ENCODE measurements around the gene CSRP1. TPM values are rescaled to one million over a fixed set of nuclear protein-coding genes. Genes with fewer than 3 reads are reported as not detected.
"Not testable (repeated sequence)": the region's sequence is repeated elsewhere in the genome, so short reads cannot be mapped to it uniquely, and the experiment has no call there.

CSRP1 gene
- total RNA-seq, 2 donors from 2014 or later, result 1,426 to 2,194 TPM

DNA sequence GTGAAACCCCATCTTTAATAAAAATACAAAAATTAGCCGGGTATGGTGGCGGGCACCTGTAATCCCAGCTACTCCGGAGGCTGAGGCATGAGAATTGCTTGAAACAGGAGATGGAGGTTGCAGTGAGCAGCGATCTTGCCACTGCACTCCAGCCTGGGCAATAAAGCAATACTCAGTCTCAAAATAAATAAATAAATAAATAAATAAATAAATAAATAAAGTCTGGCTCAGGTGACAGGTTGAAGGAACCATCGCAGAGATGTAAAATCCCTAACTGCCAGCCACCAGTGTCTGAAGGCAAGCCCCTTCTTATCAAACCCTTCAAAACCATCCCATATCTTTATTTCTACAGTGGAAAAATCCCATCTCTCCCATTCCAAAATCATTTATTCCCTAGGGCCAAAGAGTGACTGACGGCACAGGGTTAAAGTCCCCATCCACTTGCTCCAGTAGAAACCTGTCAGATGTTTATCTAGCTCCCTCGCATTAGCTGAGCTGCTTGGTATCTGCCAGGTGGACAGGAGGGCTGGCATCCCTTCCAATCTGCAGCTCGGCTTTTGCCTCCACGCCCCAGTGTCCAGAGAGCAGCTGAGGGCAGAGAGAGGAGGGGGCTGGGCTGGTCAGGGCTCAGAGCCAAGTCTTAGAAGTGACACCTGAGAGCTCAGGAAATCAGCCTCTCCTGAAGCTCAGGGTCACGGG lies 5.0 kb downstream of the CSRP1 start:
- DNase-seq (ENCODE audit: low spot score), result no peak
- intact Hi-C loops (cut with DNase I), result no loop called here

DNA sequence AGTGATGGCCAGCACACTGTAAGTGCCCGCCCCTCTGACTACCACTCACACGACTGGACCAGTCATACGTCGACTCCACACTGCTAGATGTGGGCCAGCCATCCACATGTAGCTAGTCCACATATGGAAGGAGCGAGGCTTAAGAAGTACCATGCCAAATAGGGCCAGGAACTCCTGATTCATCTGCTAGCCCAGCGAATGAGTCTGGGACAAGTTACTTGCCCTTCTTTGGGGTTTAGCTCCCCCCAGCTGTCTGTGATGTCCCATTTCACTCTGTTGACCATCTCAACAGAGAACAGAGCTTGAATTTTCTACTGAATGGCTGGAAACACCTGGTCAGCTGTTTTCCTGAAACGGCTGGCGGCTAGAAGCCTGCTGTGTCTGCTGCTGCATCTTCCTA lies 5.8 kb downstream of the CSRP1 start:
- intact Hi-C loops (cut with DNase I), result no loop called here

DNA sequence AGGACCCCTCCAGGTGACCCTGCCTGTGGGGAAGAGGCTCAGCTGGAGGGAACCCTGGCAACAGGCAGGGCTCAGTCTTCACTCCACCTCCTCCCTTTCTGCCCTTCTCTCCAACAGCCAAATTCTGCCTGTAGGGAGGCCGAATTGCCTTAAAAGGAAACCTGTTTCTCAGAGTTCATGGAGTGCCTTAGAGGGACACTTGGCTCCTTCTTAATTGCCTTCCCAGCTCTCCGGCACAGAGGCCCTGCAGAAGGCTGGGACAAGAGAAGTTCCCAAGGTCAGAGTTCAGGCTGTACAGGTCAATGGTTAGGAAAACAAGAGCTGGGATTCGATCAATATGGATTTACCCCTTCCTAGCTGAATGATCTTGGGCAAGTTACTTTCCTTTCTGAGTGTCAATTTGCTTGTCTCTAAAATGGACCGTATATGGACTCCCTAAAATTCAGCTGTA lies 6.2 kb downstream of the CSRP1 start:
- intact Hi-C loops (cut with DNase I), result no loop called here
- DNase-seq (ENCODE audit: low spot score), result no peak

More for the DNA sequence above, 5.8 kb downstream of the CSRP1 start:
- no peak for DNase-seq (ENCODE audit: low spot score)

DNA sequence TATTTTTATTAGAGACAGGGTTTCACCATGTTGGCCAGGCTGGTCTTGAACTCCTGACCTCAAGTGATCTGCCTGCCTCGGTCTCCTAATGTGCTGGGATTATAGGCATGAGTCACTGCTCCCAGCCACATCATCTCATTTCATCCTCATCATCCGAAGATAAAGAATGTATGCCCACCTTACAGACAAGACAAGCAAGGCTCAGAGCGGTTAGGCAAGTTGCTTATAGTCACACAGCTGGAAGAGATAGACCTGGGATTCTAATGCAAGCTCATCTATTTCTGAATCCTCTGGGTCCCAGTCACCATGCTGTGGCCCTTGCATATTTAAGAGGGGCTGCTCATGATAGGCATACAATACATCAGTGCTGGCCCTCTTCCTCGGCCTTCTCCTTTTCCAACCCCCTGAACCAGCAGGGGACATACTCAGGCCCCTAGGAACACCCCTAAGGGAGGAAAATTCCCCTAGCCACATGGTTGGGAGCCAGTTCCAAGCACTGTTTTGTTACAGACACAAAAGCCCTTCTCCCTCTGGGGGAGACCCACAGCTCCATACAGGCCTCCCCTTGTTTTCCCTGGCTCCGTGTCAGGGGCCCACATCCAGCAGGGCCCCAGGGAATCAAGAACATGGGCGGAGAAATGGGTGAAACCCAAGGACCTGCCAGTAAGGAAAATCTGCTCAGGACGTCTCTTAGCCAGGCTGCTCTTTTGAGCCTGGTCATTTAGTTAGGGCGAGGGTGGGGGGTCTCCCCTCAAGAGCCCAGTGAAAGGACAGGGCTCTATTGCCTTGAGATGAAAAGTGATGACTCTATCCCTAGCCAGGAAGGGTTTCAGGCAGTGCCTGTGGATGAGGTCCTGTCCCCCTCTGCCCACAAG lies 6.9 kb downstream of the CSRP1 start:
- intact Hi-C loops (cut with DNase I), result no loop called here
- no peak for DNase-seq (ENCODE audit: low spot score)

DNA sequence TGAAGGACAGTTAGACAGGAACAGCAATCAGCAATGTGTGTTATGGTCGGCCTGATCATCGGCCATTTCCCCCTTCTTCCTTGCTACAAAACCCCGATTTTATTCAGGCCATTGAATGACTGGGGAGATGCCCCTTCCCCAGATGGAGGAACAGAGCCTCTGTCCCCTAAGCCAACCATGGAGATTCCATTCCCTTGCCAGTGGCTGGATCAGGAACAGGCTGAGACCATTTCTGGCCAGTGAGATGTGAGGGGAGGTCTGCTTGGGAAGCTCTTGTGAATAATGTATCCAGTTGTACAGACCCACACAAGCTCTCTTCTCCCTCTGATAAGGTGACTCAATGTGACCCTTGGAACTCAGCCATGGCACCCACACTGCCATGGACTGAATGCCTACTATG lies 7.7 kb downstream of the CSRP1 start:
- intact Hi-C loops (cut with DNase I), result no loop called here
- DNase-seq (ENCODE audit: low spot score), result no peak

DNA sequence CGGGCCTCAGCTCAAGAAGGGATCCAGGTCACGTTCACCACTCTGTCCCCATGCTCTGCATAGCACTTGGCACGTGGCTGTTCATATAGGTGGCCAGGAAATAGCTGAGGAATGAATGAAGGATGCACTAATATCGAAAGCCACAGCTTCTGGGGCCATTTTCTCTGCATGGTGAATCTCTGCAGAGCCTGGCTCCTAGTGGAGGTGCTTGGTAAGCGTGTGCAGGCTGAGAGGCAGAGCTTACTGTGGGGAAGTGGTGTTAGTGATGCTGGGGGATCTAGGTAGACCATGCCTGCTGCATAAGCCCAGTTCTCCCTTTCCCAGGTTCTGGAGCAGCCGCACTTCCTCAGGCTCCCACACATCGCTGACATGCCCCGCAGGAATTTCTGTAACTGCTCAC lies 8.3 kb downstream of the CSRP1 start:
- intact Hi-C loops (cut with DNase I), result no loop called here
- DNase-seq (ENCODE audit: low spot score), result no peak

DNA sequence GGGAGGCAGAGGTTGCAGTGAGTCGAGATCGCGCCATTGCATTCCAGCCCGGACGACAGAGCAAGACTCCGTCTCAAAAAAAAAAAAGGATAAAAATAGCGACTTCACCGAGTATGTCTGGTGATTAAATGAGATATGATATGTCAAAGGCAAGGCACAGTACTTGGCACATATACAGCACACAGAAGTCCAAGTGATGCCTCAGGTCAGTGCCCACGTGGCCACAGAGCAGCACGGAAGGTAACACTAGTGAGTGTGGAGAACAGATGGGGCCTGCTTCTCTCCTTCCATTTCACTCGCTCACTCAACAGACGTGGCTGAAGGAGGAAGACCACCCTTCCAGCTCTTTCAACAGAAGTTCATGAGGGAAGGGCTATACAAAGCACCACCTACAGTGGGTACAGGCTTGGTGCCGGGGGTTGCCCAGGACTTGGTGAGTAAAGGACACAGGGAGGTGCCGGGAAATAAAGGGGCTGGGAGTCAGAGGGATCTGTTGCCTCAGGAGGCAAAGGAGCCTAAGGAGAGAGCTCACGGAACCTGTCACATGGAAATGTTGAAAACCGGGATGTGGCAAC lies 8.9 kb downstream of the CSRP1 start:
- no peak for DNase-seq (ENCODE audit: low spot score)
- intact Hi-C loops (cut with DNase I), result no loop called here

DNA sequence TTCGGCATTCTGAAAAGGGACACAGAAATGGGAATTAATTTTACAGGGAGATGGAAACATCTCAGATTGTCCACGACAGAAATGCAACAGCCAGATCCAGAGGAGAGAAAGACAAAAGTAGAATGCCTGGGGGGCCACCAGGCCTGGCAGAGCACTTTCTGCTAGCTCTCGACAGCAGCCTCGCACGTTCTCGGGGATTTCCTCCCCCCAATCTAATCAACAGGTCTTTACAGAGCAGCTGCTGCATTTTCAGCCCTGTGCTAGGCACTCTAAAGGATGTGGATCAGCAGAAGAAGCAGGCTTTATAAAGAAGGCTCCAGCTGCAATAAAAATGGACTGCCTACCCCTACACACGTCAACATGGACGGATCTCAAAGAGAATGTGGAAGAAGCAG lies 10.6 kb downstream of the CSRP1 start:
- intact Hi-C loops (cut with DNase I), result no loop called here
- DNase-seq (ENCODE audit: low spot score), result no peak

DNA sequence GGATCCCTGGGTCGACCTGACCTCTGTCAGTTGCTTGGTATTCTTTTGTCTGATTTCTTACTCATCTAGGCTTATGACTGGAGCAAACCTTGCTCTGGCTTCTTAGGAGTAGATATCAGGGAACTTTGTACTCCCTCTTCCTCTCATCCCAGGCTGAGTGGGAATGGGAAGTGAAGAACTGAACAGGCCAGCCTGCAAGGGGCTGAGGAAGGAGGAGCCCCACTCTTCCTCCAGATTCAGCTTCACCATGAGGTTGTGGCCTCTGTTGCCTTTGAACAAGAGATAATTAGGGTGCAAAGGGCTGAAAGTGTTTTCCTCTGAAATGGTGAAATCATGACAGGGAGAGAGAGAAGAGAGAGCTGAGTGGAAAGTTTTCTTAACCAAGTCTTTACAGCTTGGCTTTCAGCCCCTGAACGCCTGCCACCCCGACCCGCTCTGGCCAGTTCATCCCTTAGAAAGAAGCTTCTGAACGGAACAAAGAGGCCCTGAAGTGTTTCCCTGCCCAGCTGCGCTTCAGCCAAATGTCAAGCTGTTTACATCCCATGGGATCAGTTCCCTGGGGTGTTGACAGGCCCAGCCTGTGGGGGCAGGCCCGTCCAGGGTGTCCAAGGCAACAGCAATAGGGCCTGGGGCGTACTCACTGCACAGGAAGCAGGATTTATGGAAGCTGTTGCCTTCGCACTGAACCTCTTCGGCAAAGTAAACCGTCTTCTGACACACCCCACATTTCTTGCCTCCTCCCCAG lies 11.2 kb downstream of the CSRP1 start:
- peak; percentile 94 for DNase-seq (ENCODE audit: low spot score)
- intact Hi-C loops (cut with DNase I), result no loop called here

DNA sequence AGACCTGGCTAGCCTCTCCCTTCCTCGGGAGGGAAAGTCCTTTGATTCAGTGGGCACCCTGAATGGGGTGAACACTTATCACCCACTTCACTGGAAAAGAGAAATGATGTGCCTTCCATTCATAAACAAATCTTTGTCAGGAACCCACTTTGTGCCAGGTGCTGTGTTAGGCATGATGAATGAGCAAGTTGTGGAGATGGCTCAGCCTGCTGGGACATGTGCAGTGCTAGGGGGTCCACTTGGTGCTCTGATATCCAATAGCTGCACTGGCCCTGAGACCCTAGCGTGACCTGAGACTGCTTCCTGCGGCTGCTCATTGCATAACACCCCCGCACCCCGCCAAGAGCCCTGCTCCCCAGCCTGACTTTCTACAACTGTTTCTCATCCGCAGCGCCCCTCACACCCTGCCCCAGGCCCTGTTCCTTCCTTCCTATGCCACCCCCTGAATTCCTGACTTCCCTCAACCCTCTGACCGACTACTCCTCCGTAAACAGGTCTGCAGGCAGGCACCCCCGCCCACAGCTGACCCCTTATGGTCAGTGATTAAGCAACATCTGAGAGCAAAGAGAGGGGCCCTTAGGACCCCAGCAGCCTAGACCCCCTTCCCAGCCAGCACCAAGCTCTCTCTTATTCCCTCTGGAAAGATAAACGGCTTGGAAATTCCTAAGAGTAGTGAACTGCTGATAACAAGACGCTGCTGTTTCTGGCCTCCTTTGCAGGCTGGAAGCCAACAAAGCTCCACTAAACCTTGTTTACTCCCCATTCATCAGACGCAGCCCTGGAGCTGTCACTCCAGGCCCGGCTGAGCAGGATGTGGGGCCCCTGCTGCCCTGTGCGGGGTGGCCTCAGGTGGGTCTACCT lies 12.9 kb downstream of the CSRP1 start:
- intact Hi-C loops (cut with DNase I), result no loop called here
- DNase-seq (ENCODE audit: low spot score), result no peak

DNA sequence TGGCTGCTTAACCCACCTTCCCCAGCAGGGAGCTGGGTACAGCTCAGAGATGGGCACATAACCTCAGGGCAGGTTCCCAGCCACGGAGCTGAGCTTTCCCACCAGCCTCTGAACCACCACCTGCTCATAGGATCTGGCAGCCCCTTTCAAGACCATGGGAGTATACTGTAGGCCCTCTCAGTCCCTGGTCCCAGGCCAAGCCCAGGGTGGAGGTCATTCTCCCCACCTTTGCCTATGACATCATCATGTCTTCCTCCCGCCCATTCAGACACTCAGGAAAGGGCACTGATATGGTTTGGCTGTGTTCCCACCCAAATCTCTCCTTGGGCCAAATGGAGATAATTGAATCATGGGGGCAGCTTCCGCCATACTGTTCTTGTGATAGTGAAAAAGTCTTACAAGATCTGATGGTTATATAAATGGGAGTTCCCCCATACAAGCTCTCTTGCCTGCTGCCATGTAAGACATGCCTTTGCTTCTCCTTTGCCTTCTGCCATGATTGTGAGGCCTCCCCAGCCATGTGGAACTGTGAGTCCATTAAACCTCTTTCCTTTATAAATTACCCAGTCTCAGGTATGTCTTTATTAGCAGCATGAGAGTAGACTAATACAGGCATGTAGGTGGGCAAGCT lies 13.8 kb downstream of the CSRP1 start:
- intact Hi-C loops (cut with DNase I); DNase-seq (ENCODE audit: low spot score): not testable (repeated sequence)

DNA sequence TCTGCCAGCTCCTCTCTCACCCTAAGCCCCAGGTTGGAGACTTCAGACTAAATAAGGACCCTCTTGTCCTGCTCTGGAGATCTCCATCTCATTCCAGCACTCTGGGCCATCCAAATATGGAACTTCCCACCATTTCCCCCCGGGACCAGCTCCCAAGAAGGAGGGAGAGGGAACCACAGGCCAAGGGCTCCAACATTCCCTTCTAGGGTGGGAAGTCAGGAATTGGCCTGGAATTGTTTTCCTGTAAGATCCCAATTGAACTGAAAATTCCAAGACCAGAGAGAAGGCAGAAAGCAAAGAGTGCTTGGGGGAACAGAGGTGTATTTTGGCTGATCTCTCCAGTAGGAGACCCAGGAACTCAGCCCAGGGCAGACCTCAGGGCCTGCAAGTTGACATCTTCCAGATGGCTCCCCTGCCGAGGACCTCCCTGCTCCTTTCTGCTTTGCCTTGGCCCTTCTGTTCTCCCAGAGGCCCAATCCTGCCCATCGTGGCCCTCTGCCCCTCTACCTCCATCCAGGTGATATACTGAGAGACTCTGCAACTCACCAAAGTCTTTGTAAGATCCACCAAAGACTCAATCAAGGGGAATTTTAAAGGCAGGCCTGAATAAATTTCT lies 14.9 kb downstream of the CSRP1 start:
- DNase-seq (ENCODE audit: low spot score), result no peak

DNA sequence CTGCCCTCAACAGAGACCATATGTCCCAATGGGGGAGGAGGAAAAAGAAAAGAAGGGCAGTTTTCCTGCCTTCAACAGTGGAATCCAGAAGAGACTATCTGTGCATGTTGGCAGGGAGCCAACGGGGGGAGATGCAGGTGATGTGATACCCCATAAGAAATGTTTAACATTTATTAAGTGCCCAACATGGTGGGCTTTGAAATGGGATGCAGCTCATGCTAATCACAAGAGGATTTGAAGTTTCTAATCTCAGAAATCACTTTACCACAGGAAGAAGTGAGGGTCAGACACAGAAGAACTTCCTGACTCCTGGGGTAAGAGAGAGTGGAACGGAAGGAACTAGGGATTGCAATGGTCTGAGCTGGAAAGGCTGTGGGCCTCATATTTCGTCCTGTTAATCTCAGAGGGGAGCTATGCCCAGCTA lies 16.2 kb downstream of the CSRP1 start:
- intact Hi-C loops (cut with DNase I), result no loop called here

More for the DNA sequence above, 14.9 kb downstream of the CSRP1 start:
- intact Hi-C loops (cut with DNase I), result no loop called here

DNA sequence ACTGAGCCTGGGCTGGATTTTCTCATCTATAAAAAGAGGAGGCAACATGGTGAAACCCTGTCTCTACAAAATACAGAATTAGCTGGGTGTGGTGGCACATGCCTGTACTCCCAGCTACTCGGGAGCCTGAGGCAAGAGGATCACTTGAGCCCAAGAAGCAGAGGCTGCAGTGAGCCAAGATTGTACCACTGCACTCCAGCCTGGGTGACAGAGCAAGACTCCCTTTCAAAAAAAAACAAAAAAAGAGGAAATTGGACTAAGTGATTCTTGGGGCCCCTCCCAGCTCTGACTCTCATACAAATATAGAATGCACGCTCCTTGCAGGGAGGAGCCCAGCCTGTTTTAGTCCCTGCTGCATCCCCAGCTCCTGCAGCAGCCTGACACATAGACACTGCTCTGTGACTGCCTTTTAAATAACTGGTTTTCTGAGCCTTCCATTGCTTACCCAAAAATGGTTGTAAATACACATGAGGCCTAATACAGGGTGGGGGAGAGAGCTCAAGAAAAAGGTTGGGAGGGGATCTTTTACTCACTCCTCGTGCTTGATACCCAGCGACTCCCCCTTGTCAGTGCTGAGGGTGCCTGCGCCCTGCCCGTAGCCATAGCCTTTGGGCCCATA lies 17.2 kb downstream of the CSRP1 start:
- intact Hi-C loops (cut with DNase I), result no loop called here
- peak; percentile 73 for DNase-seq (ENCODE audit: low spot score)

More for the DNA sequence above, 16.2 kb downstream of the CSRP1 start:
- DNase-seq (ENCODE audit: low spot score), result no peak

DNA sequence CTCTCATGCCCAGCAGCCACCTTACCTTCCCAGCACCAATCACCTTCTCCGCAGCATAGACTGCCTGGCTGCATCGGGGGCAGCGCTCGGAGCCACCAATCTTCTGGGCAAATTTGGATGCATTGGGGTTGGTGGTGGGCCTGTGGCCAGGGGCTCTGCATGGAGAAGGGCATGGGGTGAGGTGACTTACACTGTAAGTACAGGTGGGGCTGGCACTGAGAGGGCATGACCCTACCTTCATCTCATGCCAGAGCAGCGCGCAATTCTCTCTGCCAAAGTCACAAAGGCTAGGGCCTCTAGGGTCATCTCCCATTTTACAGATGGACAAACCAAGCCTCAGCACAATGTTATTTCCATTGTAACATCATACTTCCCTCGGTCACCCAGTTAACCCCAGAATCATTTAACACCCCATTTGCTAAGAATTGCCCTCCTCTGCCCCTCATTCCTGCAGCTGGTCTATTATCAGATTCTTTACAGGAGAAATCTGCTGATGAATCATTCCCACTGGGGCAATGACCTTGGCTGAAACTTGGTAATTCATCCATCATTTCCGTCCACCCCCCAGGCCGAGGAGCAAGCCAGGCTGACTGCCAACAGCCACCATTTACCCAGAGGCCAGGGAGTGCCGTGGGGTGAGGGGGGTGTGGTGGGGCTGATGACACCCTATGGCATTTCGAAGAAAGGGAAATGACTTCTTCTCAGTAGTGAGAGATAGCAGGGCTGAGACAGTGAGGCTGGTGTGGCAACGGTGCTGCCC lies 17.9 kb downstream of the CSRP1 start:
- intact Hi-C loops (cut with DNase I), result no loop called here
- peak; percentile 94 for DNase-seq (ENCODE audit: low spot score)

DNA sequence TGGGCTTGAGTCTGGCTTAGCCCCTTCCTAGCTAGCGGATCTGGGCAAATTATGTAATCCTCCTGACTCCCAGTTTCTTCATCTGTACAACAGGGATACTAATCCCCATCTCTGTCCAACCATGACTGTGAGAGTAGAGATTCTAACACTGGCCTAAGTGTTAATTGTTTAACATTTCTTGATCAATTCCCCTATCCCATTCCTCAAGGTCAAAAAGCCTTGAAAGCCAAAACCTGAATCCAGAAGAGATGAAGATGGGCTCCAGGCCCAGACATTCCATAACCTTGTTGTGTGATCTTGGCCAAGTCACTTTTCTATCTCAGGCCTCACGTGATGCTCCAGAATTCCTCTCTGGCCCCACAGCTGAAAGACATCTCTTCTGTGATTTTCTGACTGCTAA lies 19.2 kb downstream of the CSRP1 start:
- intact Hi-C loops (cut with DNase I), result no loop called here
- no peak for DNase-seq (ENCODE audit: low spot score)

DNA sequence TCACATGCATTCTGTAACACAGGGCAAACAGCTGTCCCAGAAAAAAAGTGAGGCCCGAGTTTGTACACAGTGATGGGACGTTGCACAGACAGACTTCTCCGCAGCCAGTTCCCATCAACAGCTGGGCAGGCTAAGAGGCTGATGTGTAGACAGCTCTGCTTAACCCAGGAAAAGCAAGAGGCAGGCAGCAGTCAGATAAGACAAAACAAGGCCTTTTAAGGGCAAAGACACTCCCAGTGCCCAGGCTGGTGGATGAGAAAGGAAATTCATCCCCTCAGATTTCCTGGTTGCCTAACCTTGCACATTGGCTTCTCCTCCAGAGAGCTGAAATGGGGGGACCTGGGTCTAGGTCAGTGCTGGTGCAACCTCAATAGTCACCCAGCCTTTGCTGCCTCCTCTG lies 20.7 kb downstream of the CSRP1 start:
- intact Hi-C loops (cut with DNase I), result no loop called here
- DNase-seq (ENCODE audit: low spot score), result no peak
